ENCODE results near the gene WDR48.

The WDR48 gene

GRCh38 chr3:39113291-39113690 lies 61.5 kb downstream of the WDR48 start:
- TF ChIP-seq CTCF (IDR thresholded peaks at IDR 0.05; ENCODE audit: borderline replicate concordance, extremely low read depth, low read length, poor library complexity, severe bottlenecking): no peak
- no peak for TF ChIP-seq EZH2 (IDR thresholded peaks at IDR 0.05; ENCODE audit: borderline replicate concordance, low read depth, low read length, severe bottlenecking)
- DNase-seq: no peak

GRCh38 chr3:39114456-39114855 lies 62.6 kb downstream of the WDR48 start:
- Histone ChIP-seq H3K9me3 (ENCODE audit: insufficient read depth, low read length, severe bottlenecking) (no peaks in the 10 kb centered on the region), H4K20me1 (ENCODE audit: insufficient read depth, low read length) (no peaks in the 10 kb centered on the region), H3K9ac (ENCODE audit: low read depth, low read length) (no peak overlapping the region), H3K27ac (ENCODE audit: low read length) (no peak overlapping the region), H3K4me2 (ENCODE audit: insufficient read depth, low read length) (no peak overlapping the region), H3K4me1 (ENCODE audit: insufficient read depth, low read length) (no peaks in the 10 kb centered on the region), H3K36me3 (ENCODE audit: insufficient read depth, low read length) (no peaks in the 10 kb centered on the region), H3K4me3 (ENCODE audit: low read depth in 1 of 2, low read length in 2 of 2) (no peak overlapping the region), H3K79me2 (ENCODE audit: insufficient read depth, low read length) (no peaks in the 10 kb centered on the region), H3K27me3 (ENCODE audit: insufficient read depth, low read length, poor library complexity) (no peaks in the 10 kb centered on the region), H2AFZ (ENCODE audit: low read depth, low read length) (no peak overlapping the region)
- DNase-seq (no peak), ATAC-seq (ENCODE audit: insufficient read depth, low read depth) (no peak)
- TF ChIP-seq CTCF (IDR thresholded peaks at IDR 0.05; ENCODE audit: borderline replicate concordance, extremely low read depth, low read length, poor library complexity, severe bottlenecking) (no peak), EZH2 (IDR thresholded peaks at IDR 0.05; ENCODE audit: borderline replicate concordance, low read depth, low read length, severe bottlenecking) (no peak)

More at GRCh38 chr3:39113291-39113690, 61.5 kb downstream of the WDR48 start:
- Histone ChIP-seq H3K4me3 (ENCODE audit: low read depth in 1 of 2, low read length in 2 of 2) (no peak overlapping the region), H3K4me2 (ENCODE audit: insufficient read depth, low read length) (no peak overlapping the region), H4K20me1 (ENCODE audit: insufficient read depth, low read length) (no peaks in the 10 kb centered on the region), H3K36me3 (ENCODE audit: insufficient read depth, low read length) (no peaks in the 10 kb centered on the region), H2AFZ (ENCODE audit: low read depth, low read length) (no peak overlapping the region), H3K79me2 (ENCODE audit: insufficient read depth, low read length) (no peaks in the 10 kb centered on the region), H3K27ac (ENCODE audit: low read length) (no peak overlapping the region), H3K4me1 (ENCODE audit: insufficient read depth, low read length) (peaks cover 7% of the 10 kb centered on the region), H3K9ac (ENCODE audit: low read depth, low read length) (no peak overlapping the region), H3K27me3 (ENCODE audit: insufficient read depth, low read length, poor library complexity) (no peaks in the 10 kb centered on the region), H3K9me3 (ENCODE audit: insufficient read depth, low read length, severe bottlenecking) (no peaks in the 10 kb centered on the region)
- no peak for ATAC-seq (ENCODE audit: insufficient read depth, low read depth)

DNA sequence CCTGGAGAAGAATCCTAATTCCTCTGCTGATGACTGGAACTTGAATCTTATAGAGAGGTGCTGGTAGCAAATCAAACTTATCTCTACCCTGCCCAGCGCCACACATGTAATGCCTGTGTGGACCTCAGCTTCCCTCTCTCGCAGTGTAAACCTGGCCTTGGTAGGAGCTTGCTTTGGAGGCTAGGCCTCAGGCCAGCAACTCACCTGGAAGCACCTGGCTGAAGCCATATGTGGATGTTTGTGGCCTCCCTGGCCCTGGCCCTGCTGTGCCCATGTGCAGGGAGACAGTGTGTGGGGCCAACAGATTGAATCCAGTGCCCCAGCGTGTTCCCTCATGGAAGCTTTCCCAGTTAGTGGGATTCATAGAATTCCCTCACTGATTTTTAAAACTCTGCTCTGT lies 64.1 kb downstream of the WDR48 start:
- Histone ChIP-seq H3K36me3 (ENCODE audit: insufficient read depth, low read length) (no peaks in the 10 kb centered on the region), H4K20me1 (ENCODE audit: insufficient read depth, low read length) (no peaks in the 10 kb centered on the region), H3K79me2 (ENCODE audit: insufficient read depth, low read length) (no peaks in the 10 kb centered on the region), H2AFZ (ENCODE audit: low read depth, low read length) (no peak overlapping the region), H3K4me2 (ENCODE audit: insufficient read depth, low read length) (no peak overlapping the region), H3K4me3 (ENCODE audit: low read depth in 1 of 2, low read length in 2 of 2) (no peak overlapping the region), H3K27ac (ENCODE audit: low read length) (no peak overlapping the region), H3K27me3 (ENCODE audit: insufficient read depth, low read length, poor library complexity) (no peaks in the 10 kb centered on the region), H3K9me3 (ENCODE audit: insufficient read depth, low read length, severe bottlenecking) (no peaks in the 10 kb centered on the region), H3K9ac (ENCODE audit: low read depth, low read length) (no peak overlapping the region), H3K4me1 (ENCODE audit: insufficient read depth, low read length) (no peaks in the 10 kb centered on the region)
- DNase-seq (no peak), ATAC-seq (ENCODE audit: insufficient read depth, low read depth) (no peak)
- TF ChIP-seq EZH2 (IDR thresholded peaks at IDR 0.05; ENCODE audit: borderline replicate concordance, low read depth, low read length, severe bottlenecking) (no peak), CTCF (IDR thresholded peaks at IDR 0.05; ENCODE audit: borderline replicate concordance, extremely low read depth, low read length, poor library complexity, severe bottlenecking) (no peak)

DNA sequence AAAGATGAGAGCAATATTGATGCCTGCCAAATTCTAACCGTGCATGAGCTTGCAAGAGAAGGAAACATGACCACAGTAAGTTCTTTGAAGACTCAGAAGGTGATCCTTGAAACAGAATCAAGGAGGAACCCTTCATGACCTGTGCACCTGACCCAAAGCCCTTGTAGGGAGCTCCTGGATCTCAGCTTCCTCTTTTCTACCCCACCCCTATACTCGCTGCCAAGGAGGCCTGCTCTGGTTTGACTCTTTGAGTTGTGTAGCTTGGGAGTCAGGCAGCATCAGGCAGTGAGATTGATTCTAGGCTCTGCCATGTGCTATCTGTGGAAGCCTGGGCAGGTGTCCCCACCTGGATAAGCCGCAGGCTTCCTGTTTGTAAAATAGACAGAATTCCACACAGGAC lies 66.3 kb downstream of the WDR48 start:
- ATAC-seq (ENCODE audit: insufficient read depth, low read depth): no peak
- no peak for DNase-seq
- H3K9ac ChIP-seq (ENCODE audit: low read depth, low read length): no peak overlapping the region
- H4K20me1 ChIP-seq (ENCODE audit: insufficient read depth, low read length): no peaks in the 10 kb centered on the region
- H3K4me1 ChIP-seq (ENCODE audit: insufficient read depth, low read length): no peaks in the 10 kb centered on the region
- no peaks in the 10 kb centered on the region for H3K9me3 ChIP-seq (ENCODE audit: insufficient read depth, low read length, severe bottlenecking)
- no peaks in the 10 kb centered on the region for H3K36me3 ChIP-seq (ENCODE audit: insufficient read depth, low read length)
- no peaks in the 10 kb centered on the region for H3K79me2 ChIP-seq (ENCODE audit: insufficient read depth, low read length)
- no peaks in the 10 kb centered on the region for H3K27me3 ChIP-seq (ENCODE audit: insufficient read depth, low read length, poor library complexity)
- H3K4me3 ChIP-seq (ENCODE audit: low read depth in 1 of 2, low read length in 2 of 2): no peak overlapping the region
- no peak overlapping the region for H3K4me2 ChIP-seq (ENCODE audit: insufficient read depth, low read length)
- no peak overlapping the region for H3K27ac ChIP-seq (ENCODE audit: low read length)
- H2AFZ ChIP-seq (ENCODE audit: low read depth, low read length): no peak overlapping the region
- TF ChIP-seq CTCF (IDR thresholded peaks at IDR 0.05; ENCODE audit: borderline replicate concordance, extremely low read depth, low read length, poor library complexity, severe bottlenecking) (no peak), EZH2 (IDR thresholded peaks at IDR 0.05; ENCODE audit: borderline replicate concordance, low read depth, low read length, severe bottlenecking) (no peak)
